ENCODE data around the gene DCAF11.
"Not testable (repeated sequence)": the region's sequence is repeated elsewhere in the genome, so short reads cannot be mapped to it uniquely, and the experiment has no call there.

Gene DCAF11

DNA sequence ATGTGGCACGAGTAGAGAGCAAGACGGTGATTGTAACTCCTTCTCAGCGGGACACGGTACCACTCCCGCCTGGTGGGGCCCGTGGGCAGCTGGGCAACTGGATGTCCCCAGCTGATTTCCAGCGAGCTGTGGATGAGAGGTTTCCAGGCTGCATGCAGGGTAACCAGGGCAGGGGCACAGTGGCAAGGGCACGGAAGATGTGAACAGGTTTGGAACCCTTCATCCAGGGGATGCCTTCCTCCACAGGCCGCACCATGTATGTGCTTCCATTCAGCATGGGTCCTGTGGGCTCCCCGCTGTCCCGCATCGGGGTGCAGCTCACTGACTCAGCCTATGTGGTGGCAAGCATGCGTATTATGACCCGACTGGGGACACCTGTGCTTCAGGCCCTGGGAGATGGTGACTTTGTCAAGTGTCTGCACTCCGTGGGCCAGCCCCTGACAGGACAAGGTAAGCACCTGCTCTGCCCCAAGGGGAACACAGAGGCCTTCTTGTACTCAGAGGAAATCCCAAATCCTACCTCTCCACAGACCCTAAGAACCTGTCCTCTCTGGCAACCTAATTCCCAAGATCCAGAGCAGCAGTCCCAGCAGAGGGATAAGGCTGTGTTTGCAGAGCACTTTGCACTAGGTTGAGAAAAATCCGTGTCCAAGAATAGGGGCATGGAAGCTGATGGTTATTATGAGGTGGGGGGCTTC lies 16.2 kb upstream of the DCAF11 start:
- no peak for DNase-seq

DNA sequence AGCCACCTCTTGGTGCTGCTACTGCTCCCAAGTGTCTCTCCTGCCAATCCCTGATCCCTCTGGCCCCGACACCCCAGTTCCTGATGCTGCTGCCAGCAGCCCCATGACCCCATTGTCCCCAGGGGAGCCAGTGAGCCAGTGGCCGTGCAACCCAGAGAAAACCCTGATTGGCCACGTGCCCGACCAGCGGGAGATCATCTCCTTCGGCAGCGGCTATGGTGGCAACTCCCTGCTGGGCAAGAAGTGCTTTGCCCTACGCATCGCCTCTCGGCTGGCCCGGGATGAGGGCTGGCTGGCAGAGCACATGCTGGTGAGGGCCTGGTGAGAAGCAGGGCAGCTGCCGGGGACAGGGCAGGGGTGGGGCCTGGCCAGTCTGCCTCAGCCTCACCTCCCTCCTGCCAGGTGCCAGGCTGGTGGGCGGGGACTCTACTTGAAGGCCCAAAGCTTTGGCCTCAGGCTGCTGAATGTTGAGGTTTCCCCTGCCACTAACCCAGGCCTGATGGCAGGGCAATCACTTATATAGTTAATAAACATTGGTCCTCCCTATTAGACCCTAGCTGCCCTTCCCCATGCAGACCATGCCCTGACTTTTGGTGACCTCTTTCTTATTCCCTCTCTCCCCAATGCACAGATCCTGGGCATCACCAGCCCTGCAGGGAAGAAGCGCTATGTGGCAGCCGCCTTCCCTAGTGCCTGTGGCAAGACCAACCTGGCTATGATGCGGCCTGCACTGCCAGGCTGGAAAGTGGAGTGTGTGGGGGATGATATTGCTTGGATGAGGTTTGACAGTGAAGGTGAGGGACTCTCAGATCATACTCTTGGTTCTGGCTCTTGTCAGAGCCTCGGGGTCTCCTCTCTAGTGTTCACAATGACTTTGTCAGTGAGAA lies 15.4 kb upstream of the DCAF11 start:
- no peak for DNase-seq

DNA sequence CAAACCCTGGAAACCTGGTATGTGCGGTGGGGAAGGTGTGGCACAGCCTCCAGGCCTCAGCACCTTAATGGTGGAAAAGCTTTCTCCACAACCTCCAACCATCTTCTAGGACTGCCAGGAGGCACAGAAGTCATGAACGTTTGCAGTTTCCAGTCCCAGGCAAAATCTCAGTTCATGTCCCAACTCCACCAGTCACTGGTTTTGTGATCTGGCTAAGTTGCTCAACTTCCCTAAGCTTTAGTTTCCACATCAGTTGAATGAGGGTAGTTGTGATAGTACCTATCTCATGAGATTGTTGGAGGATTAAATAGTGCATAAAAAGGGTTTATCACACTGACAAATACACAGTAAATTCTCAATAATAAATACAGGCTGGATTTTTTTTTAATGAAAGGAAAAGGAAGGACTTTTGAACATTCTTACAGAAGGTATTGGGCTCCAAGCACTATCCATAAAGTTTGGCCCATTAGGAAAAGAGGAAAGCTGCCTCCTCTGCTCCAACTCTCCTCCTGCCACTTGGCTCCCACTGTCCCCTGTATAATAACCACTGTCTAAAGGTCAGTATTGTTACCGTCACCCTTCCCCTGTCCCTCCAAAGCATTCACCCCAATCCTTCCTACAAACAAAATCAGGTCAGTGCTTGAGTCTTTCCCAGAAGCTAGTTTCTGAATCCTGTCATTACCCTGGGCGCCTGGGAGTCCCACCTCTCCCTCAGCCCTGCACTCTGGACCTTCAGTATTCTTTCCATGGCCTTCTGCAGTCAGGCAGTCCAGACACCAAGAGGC lies 14.2 kb upstream of the DCAF11 start:
- peak; percentile 27 to 47 (median 39) for DNase-seq

- no peak for DNase-seq
Observed at GRCh38 chr14:24100982-24101494, 13.5 kb upstream of the DCAF11 start.

GRCh38 chr14:24102357-24103048 lies 12.1 kb upstream of the DCAF11 start:
- no peak for DNase-seq

- DNase-seq = no peak
Observed at GRCh38 chr14:24103451-24103850, 11.1 kb upstream of the DCAF11 start.

DNA sequence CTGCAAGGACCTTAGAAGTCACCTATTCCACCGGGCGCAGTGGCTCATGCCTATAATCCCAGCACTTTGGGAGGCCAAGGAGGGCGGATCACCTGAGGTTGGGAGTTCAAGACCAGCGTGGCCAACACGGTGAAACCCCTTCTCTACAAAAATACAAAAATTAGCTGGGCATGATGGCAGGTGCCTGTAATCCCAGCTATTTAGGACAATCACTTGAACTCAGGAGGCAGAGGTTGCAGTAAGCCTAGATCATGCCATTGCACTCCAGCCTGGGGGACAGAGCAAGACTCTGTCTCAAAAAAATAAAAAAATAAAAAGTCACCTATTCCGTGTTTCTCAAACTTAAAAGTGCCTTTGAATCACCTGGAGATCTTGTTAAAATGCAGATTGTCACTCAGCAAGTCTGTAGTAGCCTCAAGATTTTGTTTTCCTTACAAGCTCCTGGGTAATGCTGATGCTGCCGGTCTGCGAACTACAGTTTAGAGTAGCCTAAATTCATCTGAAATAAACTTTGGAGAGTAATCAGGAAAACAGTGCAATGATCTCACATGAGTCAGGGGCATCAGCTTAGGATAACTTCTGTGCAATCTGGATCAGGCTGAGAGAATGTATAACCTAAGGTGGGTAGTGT lies 8.9 kb upstream of the DCAF11 start:
- DNase-seq = not testable (repeated sequence)

- no peak for DNase-seq
Observed at GRCh38 chr14:24106672-24107271, 7.8 kb upstream of the DCAF11 start.

- DNase-seq = no peak
Observed at GRCh38 chr14:24108336-24108874, 6.2 kb upstream of the DCAF11 start.

DNA sequence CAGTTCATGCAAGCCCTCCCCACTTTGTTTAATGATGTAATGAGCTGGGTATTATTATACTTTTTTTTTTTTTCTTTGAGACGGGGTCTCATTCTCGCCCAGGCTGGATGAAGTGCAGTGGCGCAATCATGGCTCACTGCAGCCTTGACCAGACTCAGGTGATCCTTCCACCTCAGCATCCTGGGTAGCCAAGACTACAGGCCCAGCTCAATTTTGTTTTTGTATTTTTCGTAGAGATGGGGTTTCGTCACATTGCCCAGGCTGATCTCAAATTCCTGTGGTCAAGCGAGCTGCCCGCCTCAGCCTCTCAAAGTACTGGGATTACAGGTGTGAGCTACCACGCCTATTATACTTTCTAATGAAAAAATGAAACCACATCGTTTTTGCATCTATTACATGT lies 4.5 kb upstream of the DCAF11 start:
- no peak for DNase-seq

GRCh38 chr14:24110523-24110922 lies 4.1 kb upstream of the DCAF11 start:
- no peak for DNase-seq

- no peak for DNase-seq
Observed at GRCh38 chr14:24113379-24113800, 1.2 kb upstream of the DCAF11 start.

DNA sequence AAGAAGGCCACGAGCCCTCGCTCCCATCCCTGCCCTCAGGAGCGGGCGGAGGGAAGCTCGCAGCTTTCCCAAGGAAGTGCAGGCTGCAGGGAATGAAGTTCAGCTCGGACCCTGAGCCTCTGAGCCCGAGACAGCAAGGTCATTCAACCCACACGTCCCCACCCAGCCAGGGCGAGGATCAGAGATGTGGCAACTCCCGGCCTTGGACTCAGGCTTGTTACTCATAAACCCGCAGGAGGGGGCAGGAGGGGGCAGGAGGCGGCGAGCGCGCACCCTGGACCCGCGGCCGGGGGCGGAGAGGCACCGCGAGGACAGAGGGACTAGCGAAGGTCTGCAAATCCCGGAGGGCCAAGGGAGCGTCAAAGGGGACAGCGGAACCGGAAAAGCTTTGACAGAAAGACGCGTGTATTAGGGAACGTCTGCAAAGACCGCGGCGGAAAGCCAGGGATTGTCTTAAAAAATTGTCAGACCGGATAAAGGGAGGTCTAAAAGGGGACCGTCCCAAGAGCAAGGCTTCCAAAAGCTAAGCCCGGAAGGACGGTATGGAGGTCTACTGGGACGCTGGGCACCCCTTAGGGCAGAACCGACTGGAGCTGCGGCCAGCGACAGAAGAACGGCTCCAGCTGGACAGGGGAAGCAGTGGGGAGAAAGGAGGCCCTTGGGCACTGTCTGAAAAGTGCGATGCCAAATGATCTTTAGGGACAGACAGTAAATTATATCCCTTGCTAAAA lies 611 bp upstream of the DCAF11 start:
- peak; percentile 94 to 97 (median 97) for DNase-seq

- no peak for DNase-seq
Observed at GRCh38 chr14:24115422-24116127, 998 bp downstream of the DCAF11 start.

DNA sequence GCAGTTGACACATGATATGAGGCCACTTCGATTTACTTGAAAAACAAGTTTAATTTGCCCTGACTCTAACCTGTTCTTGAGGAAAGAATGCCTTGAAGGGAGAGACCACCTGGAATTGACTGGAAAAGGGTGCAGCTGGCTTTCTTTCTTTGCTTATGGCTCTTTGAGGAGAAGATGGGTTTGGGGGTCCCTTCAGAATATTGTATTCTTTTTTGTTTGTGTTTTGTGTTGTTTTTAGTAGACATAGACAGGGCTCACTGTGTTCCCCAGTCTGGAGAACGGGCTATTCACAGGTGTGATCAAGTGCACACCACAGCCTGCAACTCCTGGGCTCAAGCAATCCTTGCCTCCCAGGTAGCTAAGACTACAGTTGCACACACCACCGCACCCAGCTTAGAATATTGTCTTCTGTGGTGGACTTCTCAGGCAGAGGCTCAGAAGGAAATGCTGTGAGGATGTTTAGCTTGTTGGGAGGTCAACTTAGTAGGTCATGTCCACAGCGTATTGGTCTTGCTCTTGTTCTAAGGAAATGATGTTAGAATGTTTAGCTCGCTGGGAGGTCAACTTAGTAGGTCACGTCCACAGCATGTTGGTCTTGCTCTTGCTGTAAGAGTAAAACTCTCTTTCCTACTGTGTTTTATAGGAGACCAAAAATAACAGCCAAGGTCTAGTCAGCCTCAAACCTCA lies 1.7 kb downstream of the DCAF11 start:
- no peak for DNase-seq

- DNase-seq = no peak
Observed at GRCh38 chr14:24117179-24117578, 2.6 kb downstream of the DCAF11 start.

DNA sequence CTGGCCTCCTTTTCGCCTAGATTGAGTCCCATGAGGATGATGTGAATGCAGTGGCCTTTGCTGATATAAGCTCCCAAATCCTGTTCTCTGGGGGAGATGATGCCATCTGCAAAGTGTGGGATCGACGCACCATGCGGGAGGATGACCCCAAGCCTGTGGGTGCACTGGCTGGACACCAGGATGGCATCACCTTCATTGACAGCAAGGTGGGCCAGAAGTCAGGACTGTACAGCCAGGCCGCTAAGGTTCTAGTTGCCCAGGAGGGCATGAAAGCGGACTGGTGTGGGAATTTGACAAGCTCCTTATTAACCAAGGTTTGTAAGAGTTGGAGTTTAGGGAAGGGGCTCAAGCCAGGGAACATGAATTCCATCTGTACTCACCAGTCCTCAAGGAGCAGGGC lies 5.1 kb downstream of the DCAF11 start:
- DNase-seq = no peak

GRCh38 chr14:24121210-24121609 lies 6.6 kb downstream of the DCAF11 start:
- DNase-seq = no peak

GRCh38 chr14:24122416-24122815 lies 7.8 kb downstream of the DCAF11 start:
- DNase-seq = no peak

Measured in suppressor macrophage treated with lipopolysaccharide for 1 hour (primary cell).